WI38 (cell line): ENCODE data around the gene SGCD.
A peak's percentile ranks its signal among the peaks of the same experiment; 100 is the strongest.

Experiments used
- H3K4me3 ChIP-seq: 2 replicates; pipeline ENCODE4 v1.5.1; 2011; ENCODE audit warnings: low read depth, mild to moderate bottlenecking, control low read depth, low read length
- CTCF ChIP-seq: IDR thresholded peaks from 2 replicates; pipeline ENCODE4 v1.5.1; 2012; ENCODE audit warnings: low read depth, mild to moderate bottlenecking, control low read depth, low read length

The SGCD gene

DNA sequence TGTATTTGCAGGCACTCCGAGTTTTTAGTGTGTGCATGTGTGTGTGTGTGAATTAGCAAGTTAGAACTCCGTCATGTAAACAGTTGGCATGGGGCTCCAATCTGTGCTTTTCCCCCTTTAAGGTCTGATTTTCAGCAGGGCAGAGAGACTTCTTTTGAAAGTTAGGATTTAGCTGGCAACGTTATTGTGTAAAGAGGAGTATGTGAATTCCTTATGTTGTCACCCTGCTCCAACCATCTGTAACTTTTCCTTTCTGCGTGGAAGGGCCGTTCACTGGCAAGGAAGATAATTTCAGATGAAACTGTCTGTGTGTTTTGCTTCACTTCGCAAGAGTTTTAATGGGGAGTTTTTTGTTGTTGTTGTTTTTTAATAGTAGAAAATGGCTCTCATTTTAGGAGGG lies 332 bp downstream of the SGCD start:
- H3K4me3 ChIP-seq: peak overlapping the region; percentile 73
- TF ChIP-seq CTCF: no peak

DNA sequence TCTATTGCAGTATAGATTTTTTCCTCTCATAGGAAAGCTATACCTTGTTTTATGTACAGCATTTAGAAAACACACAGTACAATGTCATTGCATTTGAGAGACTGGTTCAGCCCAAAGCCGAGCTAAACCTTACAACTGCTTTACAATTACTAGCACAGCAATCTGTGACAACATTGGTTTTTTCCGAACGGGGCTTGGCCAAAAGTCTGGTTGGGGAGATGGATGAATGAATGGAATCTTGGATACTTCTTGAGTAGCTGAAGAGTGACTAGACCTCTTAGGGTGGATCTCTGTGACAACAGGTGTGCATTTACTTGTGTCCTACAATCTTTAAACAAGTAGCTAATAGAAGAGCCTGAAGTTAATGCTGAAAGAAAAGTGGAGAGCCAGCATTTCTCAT lies 1.2 kb downstream of the SGCD start:
- no peak for TF ChIP-seq CTCF
- peak overlapping the region; percentile 73 for H3K4me3 ChIP-seq

DNA sequence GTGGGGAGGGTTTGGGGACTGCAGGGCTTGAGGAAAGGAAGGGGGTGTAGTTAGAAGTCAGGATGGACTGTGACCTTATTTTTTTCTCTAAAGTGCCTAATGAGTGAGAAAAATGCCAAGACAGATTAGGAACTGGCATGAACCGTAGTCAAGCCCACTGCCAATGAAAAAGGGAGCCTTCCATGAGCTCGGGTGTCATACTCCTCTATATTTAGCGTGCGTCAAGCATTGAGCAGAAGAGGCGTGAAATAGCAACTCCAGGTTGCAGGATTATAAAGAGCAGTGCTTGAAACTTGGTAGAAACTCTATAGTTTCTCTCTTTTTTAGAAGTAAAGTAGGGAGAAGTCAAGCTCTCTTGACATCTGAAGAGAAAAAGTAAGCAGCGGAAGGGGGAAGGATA lies 1.8 kb downstream of the SGCD start:
- TF ChIP-seq CTCF: no peak
- H3K4me3 ChIP-seq: peak overlapping the region; percentile 73

DNA sequence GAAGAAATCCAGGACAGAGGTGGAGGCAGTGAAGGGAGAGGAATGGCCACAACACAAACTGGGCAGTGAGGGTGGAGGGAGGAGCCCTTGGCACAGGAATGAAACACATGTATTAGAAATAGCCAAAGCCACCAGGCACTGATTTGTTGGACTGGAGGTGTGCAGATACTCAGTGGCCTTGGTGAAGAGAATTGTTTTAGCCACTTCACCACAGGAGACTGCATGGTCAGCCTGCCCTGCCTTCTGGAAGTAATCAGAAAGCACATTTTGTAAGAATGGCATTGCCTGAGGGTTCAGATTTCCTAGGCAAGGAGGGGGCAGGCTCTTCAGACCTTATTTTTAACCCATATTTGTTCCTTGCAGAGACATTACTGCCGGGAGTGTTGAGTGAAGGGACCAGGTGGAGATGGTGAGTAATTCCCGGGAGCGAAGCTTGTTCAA lies 2.2 kb downstream of the SGCD start:
- H3K4me3 ChIP-seq: no peak overlapping the region
- TF ChIP-seq CTCF: no peak

DNA sequence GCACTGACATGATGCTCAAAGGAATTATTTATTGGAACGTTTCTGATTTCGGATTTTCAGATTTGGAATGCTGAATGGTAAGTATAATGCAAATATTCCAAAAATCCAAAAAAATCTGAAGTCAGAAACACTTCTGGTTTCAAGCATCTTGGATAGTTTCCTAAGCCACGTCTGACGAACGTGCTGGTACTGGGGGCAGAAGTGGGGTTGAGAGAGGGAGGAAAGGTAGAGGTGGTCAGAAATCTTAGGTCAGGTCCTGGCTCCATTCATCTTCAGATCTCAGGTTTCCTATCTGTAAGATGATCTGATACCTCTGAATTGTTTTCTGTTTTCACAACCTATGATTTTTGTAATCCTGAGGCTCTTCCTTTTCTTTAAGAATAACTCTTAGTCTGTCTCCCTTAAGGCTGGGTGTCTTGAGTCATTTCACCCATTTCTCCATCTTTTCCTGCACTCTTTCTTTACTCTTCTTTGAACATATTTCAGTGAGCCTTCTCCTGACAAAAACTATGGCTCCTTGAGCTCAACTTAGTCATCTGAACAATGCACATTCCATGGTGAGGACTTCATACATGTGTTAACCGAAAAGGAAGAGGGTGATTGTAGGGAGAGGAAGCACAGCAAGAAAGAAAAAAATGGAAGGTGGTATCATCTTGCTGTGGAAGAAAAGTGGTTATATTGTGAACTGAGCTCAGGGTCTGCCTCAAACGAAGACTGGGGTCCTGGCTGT lies 3.3 kb downstream of the SGCD start:
- no peak overlapping the region for H3K4me3 ChIP-seq
- TF ChIP-seq CTCF: no peak

- no peak overlapping the region for H3K4me3 ChIP-seq
- no peak for TF ChIP-seq CTCF
Observed at GRCh38 chr5:156331181-156331580, 4.2 kb downstream of the SGCD start.

- H3K4me3 ChIP-seq: no peak overlapping the region
- TF ChIP-seq CTCF: no peak
Observed at GRCh38 chr5:156331845-156332244, 4.9 kb downstream of the SGCD start.
